Transverse colon (tissue), 4 donors: ENCODE measurements around the gene SPANXA1.

ENCODE experiments used
- CTCF ChIP-seq, 5 experiments: fragments of 200-600 bp in 3 of 5; fragments of 450-650 bp in 2 of 5; sonication (generic) in 3 of 5; IDR thresholded peaks; 1 replicate in 2 of 5; 2 replicates in 3 of 5; pipeline ENCODE4 v1.5.1; 2016 to 2017; ENCODE audit warnings: antibody characterized with exemption in 5 of 5, inconsistent platforms in 3 of 5, mild to moderate bottlenecking in 2 of 5, moderate library complexity in 1 of 5
- POLR2AphosphoS5 ChIP-seq, 3 donors: sonication (generic); formaldehyde crosslinking; IDR thresholded peaks; one replicate each; pipeline ENCODE4 v1.6.1; 2016; ENCODE audit warnings: antibody characterized with exemption in 3 of 3

GRCh38 chrX:141632124-141632523 lies 47.6 kb upstream of the SPANXA1 start:
- TF ChIP-seq CTCF (IDR thresholded peaks at IDR 0.05), result no peak
- no peak for TF ChIP-seq POLR2AphosphoS5 (IDR thresholded peaks at IDR 0.05)
